ENCODE measurements around the gene KCNJ18.
"Not testable (repeated sequence)": the region's sequence is repeated elsewhere in the genome, so short reads cannot be mapped to it uniquely, and the experiment has no call there.

KCNJ18 gene

GRCh38 chr17:21715877-21716276 is 23.6 kb downstream of the KCNJ18 start:
- not testable (repeated sequence) for H3K9ac ChIP-seq (ENCODE audit: low read length); H3K4me3 ChIP-seq (ENCODE audit: low read length); H3K27ac ChIP-seq (ENCODE audit: low read depth, low read length); H3K36me3 ChIP-seq (ENCODE audit: control insufficient read depth, insufficient read depth, low read length); H3K4me1 ChIP-seq (ENCODE audit: control insufficient read depth, insufficient read depth, low read length); H3K27me3 ChIP-seq (ENCODE audit: control insufficient read depth, insufficient read depth, low read length)

GRCh38 chr17:21718971-21719370 is 26.6 kb downstream of the KCNJ18 start:
- not testable (repeated sequence) for H3K4me3 ChIP-seq (ENCODE audit: low read length); H3K27me3 ChIP-seq (ENCODE audit: control insufficient read depth, insufficient read depth, low read length); H3K9ac ChIP-seq (ENCODE audit: low read length); H3K36me3 ChIP-seq (ENCODE audit: control insufficient read depth, insufficient read depth, low read length); H3K4me1 ChIP-seq (ENCODE audit: control insufficient read depth, insufficient read depth, low read length); H3K27ac ChIP-seq (ENCODE audit: low read depth, low read length)

GRCh38 chr17:21719511-21720226 is 27.3 kb downstream of the KCNJ18 start:
- not testable (repeated sequence) for H3K4me1 ChIP-seq (ENCODE audit: control insufficient read depth, insufficient read depth, low read length); H3K4me3 ChIP-seq (ENCODE audit: low read length); H3K9ac ChIP-seq (ENCODE audit: low read length); H3K27me3 ChIP-seq (ENCODE audit: control insufficient read depth, insufficient read depth, low read length); H3K27ac ChIP-seq (ENCODE audit: low read depth, low read length); H3K36me3 ChIP-seq (ENCODE audit: control insufficient read depth, insufficient read depth, low read length)

GRCh38 chr17:21720566-21720965 is 28.2 kb downstream of the KCNJ18 start:
- H3K36me3 ChIP-seq (ENCODE audit: control insufficient read depth, insufficient read depth, low read length); H3K4me1 ChIP-seq (ENCODE audit: control insufficient read depth, insufficient read depth, low read length); H3K27ac ChIP-seq (ENCODE audit: low read depth, low read length); H3K9ac ChIP-seq (ENCODE audit: low read length); H3K4me3 ChIP-seq (ENCODE audit: low read length); H3K27me3 ChIP-seq (ENCODE audit: control insufficient read depth, insufficient read depth, low read length): not testable (repeated sequence)

- not testable (repeated sequence) for H3K4me3 ChIP-seq (ENCODE audit: low read length); H3K36me3 ChIP-seq (ENCODE audit: control insufficient read depth, insufficient read depth, low read length); H3K27ac ChIP-seq (ENCODE audit: low read depth, low read length); H3K4me1 ChIP-seq (ENCODE audit: control insufficient read depth, insufficient read depth, low read length); H3K9ac ChIP-seq (ENCODE audit: low read length); H3K27me3 ChIP-seq (ENCODE audit: control insufficient read depth, insufficient read depth, low read length)
These were observed 29.9 kb downstream of the KCNJ18 start for GRCh38 chr17:21722268-21722667.

GRCh38 chr17:21724216-21725006 is 32.1 kb downstream of the KCNJ18 start:
- not testable (repeated sequence) for H3K4me1 ChIP-seq (ENCODE audit: control insufficient read depth, insufficient read depth, low read length); H3K9ac ChIP-seq (ENCODE audit: low read length); H3K27ac ChIP-seq (ENCODE audit: low read depth, low read length); H3K4me3 ChIP-seq (ENCODE audit: low read length); H3K36me3 ChIP-seq (ENCODE audit: control insufficient read depth, insufficient read depth, low read length); H3K27me3 ChIP-seq (ENCODE audit: control insufficient read depth, insufficient read depth, low read length)

GRCh38 chr17:21731076-21731475 is 38.8 kb downstream of the KCNJ18 start:
- not testable (repeated sequence) for H3K9ac ChIP-seq (ENCODE audit: low read length); H3K4me1 ChIP-seq (ENCODE audit: control insufficient read depth, insufficient read depth, low read length); H3K4me3 ChIP-seq (ENCODE audit: low read length); H3K36me3 ChIP-seq (ENCODE audit: control insufficient read depth, insufficient read depth, low read length); H3K27me3 ChIP-seq (ENCODE audit: control insufficient read depth, insufficient read depth, low read length); H3K27ac ChIP-seq (ENCODE audit: low read depth, low read length)

GRCh38 chr17:21733931-21734330 is 41.6 kb downstream of the KCNJ18 start:
- not testable (repeated sequence) for H3K4me3 ChIP-seq (ENCODE audit: low read length); H3K9ac ChIP-seq (ENCODE audit: low read length); H3K27ac ChIP-seq (ENCODE audit: low read depth, low read length); H3K27me3 ChIP-seq (ENCODE audit: control insufficient read depth, insufficient read depth, low read length); H3K36me3 ChIP-seq (ENCODE audit: control insufficient read depth, insufficient read depth, low read length); H3K4me1 ChIP-seq (ENCODE audit: control insufficient read depth, insufficient read depth, low read length)

- H3K27ac ChIP-seq (ENCODE audit: low read depth, low read length); H3K4me1 ChIP-seq (ENCODE audit: control insufficient read depth, insufficient read depth, low read length); H3K4me3 ChIP-seq (ENCODE audit: low read length); H3K9ac ChIP-seq (ENCODE audit: low read length); H3K27me3 ChIP-seq (ENCODE audit: control insufficient read depth, insufficient read depth, low read length); H3K36me3 ChIP-seq (ENCODE audit: control insufficient read depth, insufficient read depth, low read length): not testable (repeated sequence)
These were observed 43.5 kb downstream of the KCNJ18 start for GRCh38 chr17:21735814-21736213.

GRCh38 chr17:21737015-21737580 is 44.8 kb downstream of the KCNJ18 start:
- not testable (repeated sequence) for H3K36me3 ChIP-seq (ENCODE audit: control insufficient read depth, insufficient read depth, low read length); H3K27ac ChIP-seq (ENCODE audit: low read depth, low read length); H3K4me1 ChIP-seq (ENCODE audit: control insufficient read depth, insufficient read depth, low read length); H3K9ac ChIP-seq (ENCODE audit: low read length); H3K4me3 ChIP-seq (ENCODE audit: low read length); H3K27me3 ChIP-seq (ENCODE audit: control insufficient read depth, insufficient read depth, low read length)

GRCh38 chr17:21738241-21738640 is 45.9 kb downstream of the KCNJ18 start:
- not testable (repeated sequence) for H3K9ac ChIP-seq (ENCODE audit: low read length); H3K36me3 ChIP-seq (ENCODE audit: control insufficient read depth, insufficient read depth, low read length); H3K27ac ChIP-seq (ENCODE audit: low read depth, low read length); H3K27me3 ChIP-seq (ENCODE audit: control insufficient read depth, insufficient read depth, low read length); H3K4me1 ChIP-seq (ENCODE audit: control insufficient read depth, insufficient read depth, low read length); H3K4me3 ChIP-seq (ENCODE audit: low read length)

GRCh38 chr17:21738877-21739474 is 46.7 kb downstream of the KCNJ18 start:
- not testable (repeated sequence) for H3K4me1 ChIP-seq (ENCODE audit: control insufficient read depth, insufficient read depth, low read length); H3K36me3 ChIP-seq (ENCODE audit: control insufficient read depth, insufficient read depth, low read length); H3K27me3 ChIP-seq (ENCODE audit: control insufficient read depth, insufficient read depth, low read length); H3K4me3 ChIP-seq (ENCODE audit: low read length); H3K9ac ChIP-seq (ENCODE audit: low read length); H3K27ac ChIP-seq (ENCODE audit: low read depth, low read length)
